RPMI8226 (cell line): ENCODE measurements around the gene GLS.
"Not testable (repeated sequence)": the region's sequence is repeated elsewhere in the genome, so short reads cannot be mapped to it uniquely, and the experiment has no call there.

ENCODE experiments used
- DNase-seq: peaks from one replicate; pipeline ENCODE4 v3.0.0-alpha.2; 2015

GLS gene

DNA sequence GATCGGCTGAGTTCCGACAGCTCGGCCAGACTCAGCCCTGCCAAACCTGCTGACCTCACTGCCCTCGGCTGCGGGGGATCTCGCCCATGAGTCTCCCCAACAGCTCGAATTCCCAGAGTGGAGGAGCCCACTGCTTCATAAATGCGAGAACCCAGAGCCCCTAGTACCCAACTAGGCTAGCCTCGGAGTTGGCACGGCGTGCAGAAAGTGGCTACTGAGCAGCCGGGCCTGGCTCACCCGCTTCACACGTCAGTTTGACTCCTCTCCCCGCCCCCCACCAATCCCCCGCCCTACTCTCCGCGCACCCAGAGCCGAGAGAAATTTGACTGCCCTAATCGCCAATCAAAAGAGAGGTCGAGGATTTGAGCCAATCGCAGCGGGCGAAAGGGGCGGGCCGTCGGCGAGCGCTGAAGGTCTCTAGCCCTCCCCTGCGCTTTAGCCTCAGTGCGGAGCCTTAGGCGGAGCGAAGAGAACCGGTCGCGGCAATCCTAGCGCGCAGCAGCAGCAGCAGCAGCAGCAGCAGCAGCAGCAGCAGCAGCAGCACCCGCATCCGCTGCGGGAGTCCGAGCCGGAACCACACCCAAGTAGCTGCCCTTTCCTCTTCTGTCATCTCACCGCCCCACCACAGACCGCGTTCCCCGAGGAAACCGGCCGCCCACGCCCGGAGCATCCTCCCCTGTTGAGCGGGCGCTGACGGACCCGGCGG lies at the start of gene GLS:
Gene GLS (plus strand): TSS at position 444 of the 706 bp plus-strand sequence. CDS start 264 bp downstream, outside the sequence.
- peak; percentile 97 for DNase-seq

DNA sequence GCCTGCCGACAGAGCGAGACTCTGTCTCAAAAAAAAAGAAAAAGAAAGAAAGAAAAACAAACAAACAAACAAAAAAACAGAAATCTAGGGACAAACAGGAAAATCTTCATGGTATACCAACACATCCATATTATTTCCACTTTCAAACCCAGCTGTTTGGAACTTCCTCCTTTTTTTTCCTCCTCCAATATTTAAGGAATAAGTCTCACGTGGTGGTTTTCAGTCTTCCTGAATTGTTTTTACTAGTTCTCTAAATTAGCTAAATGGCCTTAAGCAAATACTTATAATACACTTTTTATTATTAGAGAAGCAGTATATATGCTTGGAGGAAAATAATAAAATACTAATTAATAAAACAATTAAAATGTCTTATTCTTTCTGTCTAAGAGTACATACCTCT lies 48.7 kb upstream of the GLS start:
- DNase-seq: no peak

DNA sequence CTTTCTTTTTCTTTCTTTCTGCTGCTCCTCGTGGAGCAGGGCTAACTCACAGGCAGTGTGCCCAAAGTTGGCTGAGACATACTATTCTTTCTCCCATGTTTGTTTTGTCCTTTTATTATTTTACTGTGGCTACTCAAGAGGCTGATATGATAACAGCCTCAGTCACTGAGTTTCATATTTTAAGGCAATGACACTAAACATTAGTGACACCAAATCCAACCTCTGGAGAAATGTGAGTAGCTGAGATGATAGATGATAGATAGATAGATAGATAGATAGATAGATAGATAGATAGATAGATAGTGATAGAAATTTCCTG lies 45.8 kb upstream of the GLS start:
- no peak for DNase-seq

DNA sequence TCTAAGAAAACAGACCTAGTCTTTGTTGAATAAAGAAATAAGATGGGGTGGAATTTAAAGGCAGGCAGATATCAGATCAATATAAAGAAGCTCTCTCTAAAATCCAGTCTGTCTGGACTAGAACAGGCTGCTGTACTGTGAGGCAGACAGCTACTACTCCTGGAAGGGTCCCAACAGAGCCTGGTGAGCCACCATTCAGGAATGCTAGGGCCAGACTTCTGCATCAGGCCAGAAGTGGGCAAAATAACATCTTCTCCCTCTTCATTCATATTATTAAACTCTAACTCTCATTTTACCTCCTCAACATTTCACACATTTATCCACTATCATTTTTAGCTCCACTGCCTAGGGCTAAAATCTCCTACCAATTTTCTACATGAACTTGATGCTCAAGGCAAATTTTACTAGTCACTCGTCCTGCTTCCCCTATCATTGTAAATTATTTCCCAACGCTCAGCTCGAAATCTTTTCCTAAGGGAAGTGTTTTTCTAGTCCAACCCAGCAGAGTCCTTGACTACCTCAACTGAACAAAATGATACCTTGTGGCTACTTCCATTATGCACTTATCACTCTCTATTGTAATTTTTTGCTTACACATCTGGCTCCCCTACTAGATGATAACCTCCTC lies 45.2 kb upstream of the GLS start:
- no peak for DNase-seq

DNA sequence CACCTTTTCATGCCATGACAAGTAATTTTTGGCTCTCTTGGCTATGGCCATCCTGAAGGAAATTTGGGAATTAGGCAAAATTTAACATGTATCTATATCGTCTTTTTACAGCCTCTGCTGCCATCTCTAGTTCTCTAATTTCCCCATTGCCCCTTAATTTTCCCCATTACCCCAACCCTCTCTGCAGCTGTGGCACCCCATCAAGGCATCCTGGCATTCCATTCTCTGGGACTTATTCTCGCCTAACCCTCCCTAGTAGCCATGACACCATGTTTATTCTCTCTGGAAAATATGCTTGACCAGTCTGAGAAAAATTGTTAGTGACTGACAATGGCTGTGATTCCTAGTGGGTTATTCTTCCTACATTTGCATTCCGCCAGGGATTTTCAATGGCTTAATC lies 43.9 kb upstream of the GLS start:
- no peak for DNase-seq

DNA sequence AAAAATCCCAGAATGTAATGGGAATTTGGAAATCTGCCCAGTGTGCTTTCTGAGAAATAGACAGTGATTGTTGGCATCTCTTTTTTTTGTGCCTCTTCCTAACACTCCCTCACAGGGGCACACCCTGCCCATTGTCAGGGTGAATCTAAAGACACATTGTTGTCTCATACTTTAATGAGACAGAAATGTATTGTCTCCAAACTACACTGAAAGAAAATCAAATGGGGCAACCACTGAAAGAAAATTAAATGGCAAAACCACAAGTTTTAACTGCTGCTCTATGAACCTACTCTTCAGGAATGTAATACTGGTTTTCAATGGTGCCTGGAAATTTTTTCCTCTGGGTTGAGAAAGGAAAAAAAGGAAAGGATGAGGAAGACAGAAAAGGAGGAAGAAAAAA lies 43.2 kb upstream of the GLS start:
- no peak for DNase-seq

DNA sequence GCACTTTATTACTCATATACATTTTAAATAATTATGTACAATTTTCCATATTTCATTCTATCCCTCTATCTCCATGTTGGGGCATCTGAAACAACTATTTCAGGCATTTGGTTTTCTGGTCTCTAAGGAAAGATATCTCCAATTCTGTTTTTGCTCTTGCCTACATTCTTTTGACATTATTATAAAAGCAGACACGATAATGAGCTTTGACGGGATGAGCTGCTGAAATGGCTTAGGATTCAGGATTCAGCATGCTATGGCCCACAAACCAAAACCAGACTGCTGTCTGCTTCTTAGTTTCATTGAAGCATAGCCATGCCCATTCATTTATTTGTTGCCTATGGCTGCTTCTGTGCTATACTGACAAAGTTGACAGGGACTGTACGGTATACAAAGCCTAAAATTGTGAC lies 42.7 kb upstream of the GLS start:
- DNase-seq: no peak

DNA sequence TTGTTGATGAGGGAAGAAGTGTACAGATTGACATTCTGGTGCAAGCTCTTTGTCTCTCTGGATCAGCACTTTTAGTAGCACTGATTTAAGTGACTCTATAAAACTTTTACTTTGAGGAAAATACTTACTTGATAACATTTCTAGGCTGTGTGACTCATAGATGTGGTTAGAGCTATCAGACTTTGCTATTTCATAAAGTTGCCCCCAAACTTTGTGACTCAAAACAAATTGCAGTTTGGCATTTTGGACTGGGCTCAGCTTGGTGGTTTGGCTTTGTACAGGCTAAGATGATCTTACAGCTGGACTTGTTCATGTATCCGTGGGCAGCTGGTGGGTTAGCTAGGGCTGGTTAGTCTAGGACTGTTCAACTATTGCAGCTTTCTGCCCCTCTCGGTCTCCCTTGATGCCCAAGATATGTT lies 42.1 kb upstream of the GLS start:
- no peak for DNase-seq

DNA sequence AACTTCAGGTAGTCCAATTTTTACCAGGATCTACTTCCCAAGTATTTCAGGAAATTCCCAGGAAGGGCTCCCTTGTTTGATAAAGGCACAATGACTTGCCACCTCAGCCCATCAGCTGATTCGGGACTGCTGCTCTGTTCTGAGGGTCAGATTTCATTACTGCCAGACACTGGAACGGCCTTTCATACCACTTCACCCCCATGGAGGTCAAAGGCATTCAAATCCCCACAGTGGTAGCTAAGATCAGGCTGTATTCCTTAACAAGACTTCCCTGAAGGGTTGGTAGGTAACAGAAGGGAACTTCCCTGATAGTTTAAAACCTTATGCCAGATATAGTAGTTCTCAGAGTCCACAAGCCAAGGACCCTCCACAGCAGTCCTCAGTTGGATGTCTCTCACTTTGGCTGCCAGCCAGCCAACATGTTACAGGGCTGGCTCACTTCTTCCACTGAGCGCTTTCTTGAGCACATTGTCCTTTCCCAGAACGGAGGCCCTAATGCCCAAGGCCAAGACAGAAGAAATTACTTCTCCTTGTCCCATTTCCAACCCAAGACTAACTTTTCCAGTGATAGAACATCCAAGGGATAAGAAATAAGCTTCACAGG lies 40.0 kb upstream of the GLS start:
- DNase-seq: no peak

DNA sequence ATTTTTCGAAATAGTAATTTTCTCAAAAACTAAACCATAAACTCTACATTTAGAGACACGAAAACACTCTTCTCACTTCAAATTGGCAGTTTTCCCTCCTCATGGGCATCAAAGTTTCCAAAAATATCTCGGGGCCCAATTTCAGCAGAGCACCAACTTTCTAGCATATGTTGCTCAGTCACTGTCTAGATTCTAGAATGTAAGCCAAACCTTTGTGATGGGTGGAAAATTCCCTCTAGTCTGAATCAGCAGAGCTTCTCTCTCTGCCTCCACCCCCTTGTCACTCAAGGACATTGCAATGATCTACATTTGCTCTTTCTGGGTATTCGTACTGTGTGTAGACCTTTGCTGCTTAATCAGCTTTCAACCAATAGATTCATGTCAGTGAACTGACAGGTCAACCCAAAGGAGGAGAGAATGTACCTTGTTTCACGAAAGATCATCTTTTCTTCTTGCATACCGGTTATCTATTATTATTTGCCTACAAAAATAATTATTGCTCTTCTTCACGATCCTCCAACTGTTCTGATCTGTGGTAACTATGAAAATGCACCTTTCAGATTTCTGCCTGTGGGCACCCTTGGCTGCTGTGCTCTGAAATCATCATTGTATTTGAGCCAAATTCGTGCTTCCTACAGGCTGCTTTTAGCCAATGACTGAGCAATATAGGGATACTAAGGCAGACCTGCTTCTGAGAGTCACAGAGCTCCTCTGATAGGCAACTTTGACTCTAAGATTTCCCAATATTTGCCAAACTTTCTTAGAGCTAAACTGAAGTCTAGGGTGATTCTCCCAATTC lies 38.7 kb upstream of the GLS start:
- DNase-seq: no peak

DNA sequence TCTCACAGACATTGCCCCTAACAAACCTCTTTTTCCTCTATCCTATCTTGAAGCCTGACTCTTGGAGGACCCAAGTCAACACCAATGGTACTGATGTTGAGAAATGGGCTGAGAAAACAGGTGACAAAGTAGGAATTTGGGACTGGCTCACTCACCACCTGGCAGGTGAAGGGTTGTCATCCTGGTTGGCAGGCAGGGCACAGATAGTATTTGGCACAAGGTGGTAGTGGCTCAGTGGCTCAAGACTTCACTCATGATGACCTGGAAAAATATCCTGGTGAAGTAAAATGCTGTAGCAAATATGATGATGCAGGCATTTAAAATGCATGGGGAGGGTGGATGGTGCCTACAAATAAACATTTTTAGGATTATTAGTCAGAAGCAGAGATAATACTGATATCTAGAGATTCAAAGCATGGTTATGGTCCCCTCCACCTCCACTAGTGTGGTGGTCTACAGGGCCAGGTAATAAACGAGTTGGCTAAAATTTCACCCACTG lies 38.0 kb upstream of the GLS start:
- DNase-seq: no peak

DNA sequence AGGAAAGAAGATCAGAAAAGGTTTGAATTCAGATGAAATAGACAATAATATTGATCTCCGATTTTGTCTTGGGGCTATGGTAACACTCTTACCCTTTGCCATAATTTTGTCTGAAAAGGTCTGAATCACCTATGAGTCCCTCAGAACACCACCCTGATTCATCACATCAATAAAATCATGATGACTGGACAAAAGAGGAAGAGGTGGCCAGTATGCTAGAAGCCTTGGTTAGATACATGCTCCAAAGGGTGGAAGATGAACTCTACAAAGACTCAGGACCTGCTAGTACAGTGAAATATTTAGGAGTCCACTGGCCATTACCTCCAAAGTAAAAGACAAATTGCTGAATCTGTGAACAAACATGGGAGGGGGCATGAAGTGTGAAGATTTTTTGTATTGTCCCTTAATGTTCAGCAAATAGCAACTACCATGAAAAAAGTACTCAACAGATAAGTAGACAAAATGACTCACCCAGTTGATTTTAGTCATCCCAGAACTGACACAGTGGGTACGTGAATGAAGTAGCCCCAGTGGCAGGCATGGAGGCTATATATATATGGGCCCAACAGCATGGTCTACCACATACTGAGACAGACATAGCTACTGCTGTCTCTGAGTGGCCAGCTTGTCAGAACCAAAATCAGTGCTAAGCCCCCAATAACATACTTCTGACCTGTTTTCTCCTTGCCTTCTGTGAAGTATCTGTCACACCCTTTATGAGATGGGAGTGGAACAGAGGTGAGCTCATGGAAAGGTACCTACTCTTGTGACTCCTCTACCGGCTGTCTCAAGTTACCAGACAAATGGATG lies 36.5 kb upstream of the GLS start:
- DNase-seq: no peak

DNA sequence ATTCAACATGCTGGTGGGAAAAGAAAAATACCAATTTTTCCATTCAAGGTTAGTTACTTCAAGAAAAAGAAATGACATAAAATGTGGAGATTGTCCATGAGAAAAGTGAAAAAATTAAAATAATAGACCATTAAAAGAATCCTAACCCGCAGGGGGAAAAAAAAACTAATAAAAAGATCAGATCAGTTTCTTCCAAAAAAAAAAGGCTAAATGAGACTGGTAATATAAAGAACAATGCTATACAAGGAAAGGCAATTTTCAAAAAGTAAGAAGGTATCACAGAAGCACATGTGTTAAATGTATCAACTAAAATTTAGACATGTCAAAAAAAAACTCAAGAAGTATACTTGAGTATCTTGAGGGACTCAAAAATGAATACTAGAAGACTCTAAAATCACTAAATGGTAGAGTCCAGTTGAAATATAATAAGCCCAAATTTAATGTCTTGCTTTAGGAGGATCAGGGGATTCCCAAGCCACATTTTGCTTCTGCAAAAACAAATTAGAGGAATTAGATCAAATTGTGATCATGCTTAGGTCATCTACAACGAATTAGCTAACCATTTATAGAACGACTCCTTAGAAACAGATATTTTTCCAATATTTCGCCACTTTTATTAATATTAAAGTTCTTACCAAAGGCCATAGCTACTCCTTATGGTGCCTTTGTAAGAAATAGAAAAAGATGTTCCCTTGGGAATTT lies 35.8 kb upstream of the GLS start:
- DNase-seq: no peak

DNA sequence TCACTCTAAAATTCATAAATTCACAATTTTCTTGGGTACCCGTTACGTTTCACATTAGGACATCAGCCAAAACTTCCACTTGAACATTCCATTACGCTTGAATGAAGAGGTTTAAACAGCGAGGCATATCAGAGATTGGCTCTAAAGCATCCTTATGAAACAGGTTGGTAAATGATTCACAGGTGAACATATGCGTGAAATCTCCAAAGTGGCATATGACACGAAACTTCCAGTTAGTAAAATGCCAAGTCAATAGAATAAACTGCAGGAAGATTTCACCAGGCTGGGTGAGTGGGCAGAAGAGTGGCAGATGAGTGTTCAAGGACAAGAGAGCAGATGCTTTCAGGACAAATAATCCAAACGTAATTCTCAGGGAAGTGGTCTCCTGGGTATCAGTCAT lies 33.9 kb upstream of the GLS start:
- DNase-seq: no peak

DNA sequence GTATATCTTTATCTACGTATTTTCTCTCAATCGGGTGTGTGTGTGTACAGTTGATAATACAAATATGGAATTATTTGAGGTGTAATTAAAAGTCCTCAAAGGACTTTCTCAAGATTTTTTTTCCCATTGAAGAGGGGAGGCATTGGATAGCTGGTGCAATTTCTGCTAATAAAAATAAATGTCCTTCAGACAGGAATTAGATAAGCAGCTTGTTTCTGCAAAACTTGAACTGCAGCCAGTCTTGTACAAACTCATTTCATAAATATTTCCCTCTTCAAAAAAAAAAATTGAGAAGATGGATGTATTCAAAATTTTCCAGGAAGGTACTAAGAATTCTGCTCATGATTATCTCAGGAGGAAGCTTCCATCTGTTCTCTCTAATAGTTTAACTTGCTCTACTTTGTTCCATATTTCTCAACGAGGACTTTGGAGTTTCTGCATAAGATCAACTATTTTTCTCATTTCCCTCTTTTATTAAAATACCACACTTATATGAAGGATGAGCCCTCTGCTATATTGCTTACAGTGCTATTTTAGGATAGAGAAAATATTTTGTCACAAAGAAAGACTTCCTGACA lies 33.0 kb upstream of the GLS start:
- no peak for DNase-seq

DNA sequence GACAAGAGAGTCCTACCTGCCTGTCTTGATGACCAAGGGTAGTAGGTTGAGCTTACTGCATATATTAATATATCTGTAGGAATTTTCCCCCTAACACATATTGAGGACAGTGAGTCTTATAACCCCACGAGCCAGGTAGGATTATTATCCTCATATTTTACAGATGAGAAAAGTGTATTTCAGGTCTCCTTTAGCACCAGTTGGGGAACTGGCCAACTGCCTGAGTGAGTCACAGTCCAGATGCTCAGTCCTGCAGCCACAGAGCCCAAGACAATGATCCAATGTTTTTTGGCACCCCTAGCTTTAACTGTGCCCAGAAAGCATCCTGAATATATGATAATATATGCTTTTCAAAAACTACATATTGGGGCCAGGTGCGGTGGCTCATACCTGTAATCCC lies 30.8 kb upstream of the GLS start:
- DNase-seq: no peak

DNA sequence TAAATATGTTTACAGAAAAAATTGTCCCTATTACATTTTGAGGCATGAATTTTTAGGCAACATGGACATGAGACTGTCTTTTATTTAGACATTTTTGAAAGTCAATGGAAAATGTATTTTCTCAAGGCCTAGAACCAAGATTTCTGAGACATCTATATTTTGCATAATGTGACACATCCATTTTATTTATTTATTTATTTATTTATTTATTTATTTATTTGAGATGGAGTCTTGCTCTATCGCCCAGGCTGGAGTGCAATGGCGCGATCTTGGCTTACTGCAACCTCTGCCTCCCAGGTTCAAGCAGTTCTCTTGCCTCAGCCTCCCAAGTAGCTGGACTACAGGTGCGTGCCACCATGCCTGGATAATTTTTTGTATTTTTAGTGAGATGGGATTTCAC lies 27.6 kb upstream of the GLS start:
- not testable (repeated sequence) for DNase-seq

DNA sequence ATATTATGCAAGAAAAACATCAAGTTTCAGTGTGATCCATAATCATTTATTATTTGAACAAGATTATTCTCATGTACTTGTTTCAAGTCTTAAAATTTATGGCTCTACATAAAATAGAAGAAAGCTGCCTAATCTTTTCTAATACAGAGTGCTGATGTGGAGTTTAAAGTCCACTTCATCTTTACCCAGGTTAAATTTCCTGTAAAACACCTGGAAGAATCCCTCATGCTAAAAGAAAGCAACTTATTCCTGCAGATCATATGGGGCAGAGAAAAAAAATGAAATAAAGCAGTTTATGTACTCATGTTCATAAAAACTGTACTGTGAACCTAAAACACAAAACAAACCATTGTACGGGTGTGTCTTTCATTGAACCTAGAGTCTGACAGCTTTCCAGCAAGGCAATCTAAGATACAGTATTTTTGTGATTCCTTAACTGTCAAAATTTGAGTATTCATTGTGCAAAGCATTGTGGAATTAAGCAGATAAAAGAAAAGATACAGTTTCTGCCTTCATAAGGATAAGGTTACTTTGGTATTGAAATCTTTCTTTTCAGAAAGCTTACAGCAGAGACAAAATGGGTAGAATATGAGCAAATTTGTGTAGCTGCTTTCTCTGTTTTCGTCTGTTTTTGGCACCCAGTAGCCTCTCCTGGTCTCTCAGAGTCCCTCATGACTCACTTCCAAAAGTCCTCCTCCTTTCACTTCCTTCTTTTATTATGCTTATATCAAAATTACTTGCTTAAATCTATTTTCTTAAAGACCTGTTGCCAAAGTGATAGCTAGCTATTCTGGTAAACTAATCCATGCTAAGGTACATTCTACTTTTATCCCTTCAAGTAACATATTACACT lies 26.9 kb upstream of the GLS start:
- peak; percentile 44 for DNase-seq

DNA sequence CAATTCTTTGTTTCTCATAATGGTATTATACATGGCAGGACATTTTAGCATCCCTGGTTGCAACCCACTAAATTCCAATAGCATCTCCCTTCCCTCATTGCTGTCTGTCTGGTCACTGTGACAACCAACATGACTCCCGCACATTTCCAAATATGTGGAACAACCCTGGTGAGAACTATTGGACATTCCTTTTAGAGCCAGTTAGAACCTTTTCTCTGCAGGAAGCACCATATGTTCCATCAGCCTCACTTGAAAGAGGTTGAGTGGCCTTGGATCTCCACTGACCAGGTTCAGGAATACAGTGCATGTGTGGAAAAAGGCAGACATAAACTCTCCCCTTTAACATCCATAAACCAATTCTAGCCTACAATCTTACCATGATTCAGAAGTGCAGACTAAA lies 25.9 kb upstream of the GLS start:
- no peak for DNase-seq

DNA sequence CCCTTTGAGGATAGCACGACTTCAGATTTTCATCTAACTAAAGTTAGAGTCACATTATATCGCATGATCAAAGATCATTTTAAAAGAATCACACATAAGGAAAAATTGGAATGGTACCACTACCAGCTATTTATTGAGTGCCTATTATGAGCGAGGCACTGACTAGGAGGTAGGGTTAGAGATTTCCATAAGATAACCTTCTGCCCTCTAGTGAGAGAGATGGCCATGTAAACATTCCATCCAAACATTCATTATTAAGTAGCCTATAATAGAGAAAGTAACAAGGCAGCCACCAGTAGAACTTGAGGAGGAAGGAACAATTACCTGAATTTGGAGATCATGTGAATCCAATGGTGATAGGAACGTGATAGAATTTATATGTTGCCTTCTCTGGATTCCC lies 25.4 kb upstream of the GLS start:
- DNase-seq: no peak

DNA sequence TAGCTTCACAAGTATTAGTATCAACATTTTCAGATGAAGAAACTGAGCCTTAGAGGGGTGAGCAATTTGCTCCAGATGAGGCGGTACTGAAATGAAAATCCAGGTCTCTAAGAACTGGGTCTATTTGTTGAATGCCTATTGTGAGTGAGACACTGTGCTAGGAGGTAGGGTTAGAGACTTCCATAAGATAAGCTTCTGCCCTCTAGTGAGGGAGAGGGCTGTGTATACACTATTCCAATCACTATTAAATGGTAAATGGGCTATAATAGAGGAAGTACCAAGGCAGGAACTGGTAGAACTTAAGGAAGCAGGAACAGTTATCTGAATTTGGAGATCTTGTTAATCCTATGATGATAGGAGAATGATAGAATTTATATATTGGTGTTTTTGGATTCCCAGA lies 23.6 kb upstream of the GLS start:
- no peak for DNase-seq
